ENCODE data around the gene ART5.
A peak's percentile ranks its signal among the peaks of the same experiment; 100 is the strongest.

ART5 gene

DNA sequence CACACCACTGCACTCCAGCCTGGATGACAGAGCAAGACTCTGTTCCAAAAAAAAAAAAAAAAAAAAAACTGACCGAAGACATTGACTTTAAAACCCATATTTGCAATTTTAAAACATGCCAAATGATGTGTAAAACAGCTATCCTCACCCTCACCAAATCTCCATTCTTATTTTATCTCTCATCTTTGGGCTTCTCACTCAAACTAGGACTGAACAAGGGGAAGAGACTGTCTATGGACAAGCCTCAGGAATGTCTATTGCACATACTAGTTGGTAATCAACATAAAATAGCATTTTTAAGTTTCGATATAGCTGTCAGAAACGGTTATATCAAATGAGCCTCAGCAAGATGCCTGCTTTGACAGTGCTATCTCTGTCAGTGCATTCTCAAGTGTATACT, 37.3 kb upstream of the ART5 start:
- H3K4me3 ChIP-seq (ENCODE audit: low read depth, low read length), result no peak overlapping the region
- no peak for DNase-seq (ENCODE audit: low read depth, low spot score)
- in situ Hi-C loops (cut with HindIII; ENCODE audit: low sequenced_read_pairs), result no loop called here
- TF ChIP-seq, protein P1, sequence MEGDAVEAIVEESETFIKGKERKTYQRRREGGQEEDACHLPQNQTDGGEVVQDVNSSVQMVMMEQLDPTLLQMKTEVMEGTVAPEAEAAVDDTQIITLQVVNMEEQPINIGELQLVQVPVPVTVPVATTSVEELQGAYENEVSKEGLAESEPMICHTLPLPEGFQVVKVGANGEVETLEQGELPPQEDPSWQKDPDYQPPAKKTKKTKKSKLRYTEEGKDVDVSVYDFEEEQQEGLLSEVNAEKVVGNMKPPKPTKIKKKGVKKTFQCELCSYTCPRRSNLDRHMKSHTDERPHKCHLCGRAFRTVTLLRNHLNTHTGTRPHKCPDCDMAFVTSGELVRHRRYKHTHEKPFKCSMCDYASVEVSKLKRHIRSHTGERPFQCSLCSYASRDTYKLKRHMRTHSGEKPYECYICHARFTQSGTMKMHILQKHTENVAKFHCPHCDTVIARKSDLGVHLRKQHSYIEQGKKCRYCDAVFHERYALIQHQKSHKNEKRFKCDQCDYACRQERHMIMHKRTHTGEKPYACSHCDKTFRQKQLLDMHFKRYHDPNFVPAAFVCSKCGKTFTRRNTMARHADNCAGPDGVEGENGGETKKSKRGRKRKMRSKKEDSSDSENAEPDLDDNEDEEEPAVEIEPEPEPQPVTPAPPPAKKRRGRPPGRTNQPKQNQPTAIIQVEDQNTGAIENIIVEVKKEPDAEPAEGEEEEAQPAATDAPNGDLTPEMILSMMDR (IDR thresholded peaks at IDR 0.05; ENCODE audit: low read depth, low read length), result no peak

DNA sequence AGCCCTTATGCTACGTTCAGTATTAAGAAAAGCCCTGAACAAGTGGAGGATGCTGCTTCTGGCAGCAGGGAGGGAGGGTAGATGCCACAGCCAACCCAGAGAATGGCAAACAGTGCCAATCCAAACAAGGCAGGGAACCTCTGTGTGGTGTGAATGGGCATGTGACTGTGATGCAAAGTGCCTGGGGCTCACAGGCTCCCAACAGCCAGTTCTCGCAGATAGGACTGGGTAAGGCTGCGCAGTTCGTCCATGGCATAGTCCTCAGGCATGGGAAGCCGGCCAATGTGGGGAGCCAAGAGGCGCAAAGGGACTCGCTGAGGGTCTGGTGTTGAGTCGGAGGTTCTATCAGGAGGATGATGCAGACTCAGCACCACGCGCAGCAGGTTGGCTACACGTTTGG, 34.2 kb upstream of the ART5 start:
- in situ Hi-C loops (cut with HindIII; ENCODE audit: low sequenced_read_pairs), result no loop called here
- no peak for DNase-seq (ENCODE audit: low read depth, low spot score)
- H3K4me3 ChIP-seq (ENCODE audit: low read depth, low read length), result no peak overlapping the region
- TF ChIP-seq, protein P1 (IDR thresholded peaks at IDR 0.05; ENCODE audit: low read depth, low read length), result no peak

DNA sequence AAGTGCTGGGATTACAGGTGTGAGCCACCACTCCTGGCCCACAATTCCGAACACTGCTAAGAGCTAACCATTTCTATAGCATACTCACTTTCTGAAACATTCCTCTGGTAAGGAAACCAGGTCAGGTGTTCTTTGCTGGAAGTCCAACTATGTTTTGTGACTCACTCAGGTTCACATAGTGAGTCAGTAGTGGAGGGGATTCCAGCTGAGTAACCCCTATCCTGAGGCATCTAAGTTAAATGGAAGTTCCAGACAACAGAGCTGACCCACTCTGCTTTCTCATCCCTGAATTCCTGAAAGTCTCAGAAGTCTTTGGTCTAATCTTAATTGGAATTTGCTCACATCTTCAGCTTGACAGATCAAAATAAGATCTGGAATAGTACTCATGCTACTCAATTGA, 32.4 kb upstream of the ART5 start:
- in situ Hi-C loops (cut with HindIII; ENCODE audit: low sequenced_read_pairs), result no loop called here
- H3K4me3 ChIP-seq (ENCODE audit: low read depth, low read length), result no peak overlapping the region
- DNase-seq (ENCODE audit: low read depth, low spot score), result peak; percentile 77
- TF ChIP-seq, protein P1 (IDR thresholded peaks at IDR 0.05; ENCODE audit: low read depth, low read length), result no peak

DNA sequence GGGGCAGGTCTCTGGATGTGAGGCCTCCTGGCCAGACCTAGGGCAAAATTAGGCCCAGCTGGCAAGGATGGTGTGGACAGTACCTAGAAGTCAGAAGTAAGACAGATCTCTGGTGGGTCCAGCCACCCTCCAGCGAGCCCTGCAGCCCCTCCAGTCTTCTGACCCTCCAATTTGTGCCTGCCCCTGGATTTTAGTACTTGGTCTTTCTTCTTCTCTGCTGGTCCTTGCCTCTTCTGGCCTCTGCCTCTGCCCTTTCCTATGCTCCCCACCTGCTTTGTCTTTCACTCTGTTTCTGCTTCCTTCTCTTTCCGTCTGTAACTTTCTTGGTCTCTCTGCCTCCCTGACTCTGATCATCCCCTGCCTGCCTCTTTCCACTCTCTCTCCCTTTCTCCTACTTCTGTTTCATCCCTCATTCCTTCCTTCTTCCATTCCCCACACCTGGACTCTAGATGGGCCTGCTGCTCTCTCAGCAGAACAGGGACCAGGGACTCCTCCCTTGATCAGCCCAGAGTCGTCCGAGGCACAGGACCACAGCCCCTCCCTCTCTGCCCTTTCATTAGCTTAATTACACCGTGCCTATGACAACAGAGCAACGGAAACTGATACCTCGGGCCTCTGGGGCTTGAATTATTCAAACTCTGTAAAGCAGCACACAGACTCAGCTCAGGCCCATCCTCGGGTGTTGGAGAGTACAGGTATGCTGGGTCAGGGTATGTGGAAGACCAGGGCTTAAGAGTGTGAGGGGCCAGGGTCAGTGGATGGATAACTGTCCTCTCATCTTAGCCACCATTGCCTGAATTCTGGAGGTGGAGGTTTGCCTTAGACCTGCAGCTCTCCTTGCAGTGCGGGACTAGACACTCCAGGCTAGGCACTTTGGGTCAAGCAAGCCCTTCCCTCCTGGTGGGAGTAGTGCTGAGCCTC, 29.8 kb upstream of the ART5 start, which contains the start of gene CHRNA10:
Gene CHRNA10, minus strand, starts transcription at position 51 of the 921 bp plus-strand sequence. CDS start 72 bp downstream, outside the sequence.
- DNase-seq (ENCODE audit: low read depth, low spot score), result no peak
- no peak within 1 kb of the TSS for H3K4me3 ChIP-seq (ENCODE audit: low read depth, low read length)
- in situ Hi-C loops (cut with HindIII; ENCODE audit: low sequenced_read_pairs), result no loop called here
- TF ChIP-seq, protein P1 (IDR thresholded peaks at IDR 0.05; ENCODE audit: low read depth, low read length), result no peak

DNA sequence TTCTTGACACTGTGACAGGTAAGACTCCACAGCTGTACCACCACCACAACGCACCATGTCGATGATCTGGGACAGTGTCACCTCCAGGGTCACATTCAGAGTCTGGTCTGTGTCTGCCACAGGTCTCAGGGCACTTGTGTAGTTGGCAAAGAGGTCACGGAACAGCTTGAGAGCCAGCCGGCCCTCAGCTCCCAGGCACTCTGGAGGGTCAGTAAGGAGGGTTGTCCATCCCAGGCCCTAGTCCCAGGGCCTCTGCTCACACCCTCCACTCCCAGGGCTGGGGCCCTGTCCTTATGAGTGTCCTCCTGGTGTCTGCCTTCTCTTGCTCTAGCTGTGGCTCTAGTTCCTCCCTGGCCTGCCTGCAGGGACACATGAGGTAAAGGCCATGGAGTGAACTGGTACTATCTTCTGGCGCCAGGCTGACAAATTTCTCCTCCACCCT, 28.0 kb upstream of the ART5 start:
- in situ Hi-C loops (cut with HindIII; ENCODE audit: low sequenced_read_pairs), result no loop called here
- H3K4me3 ChIP-seq (ENCODE audit: low read depth, low read length), result no peak overlapping the region
- no peak for DNase-seq (ENCODE audit: low read depth, low spot score)
- TF ChIP-seq, protein P1 (IDR thresholded peaks at IDR 0.05; ENCODE audit: low read depth, low read length), result no peak

DNA sequence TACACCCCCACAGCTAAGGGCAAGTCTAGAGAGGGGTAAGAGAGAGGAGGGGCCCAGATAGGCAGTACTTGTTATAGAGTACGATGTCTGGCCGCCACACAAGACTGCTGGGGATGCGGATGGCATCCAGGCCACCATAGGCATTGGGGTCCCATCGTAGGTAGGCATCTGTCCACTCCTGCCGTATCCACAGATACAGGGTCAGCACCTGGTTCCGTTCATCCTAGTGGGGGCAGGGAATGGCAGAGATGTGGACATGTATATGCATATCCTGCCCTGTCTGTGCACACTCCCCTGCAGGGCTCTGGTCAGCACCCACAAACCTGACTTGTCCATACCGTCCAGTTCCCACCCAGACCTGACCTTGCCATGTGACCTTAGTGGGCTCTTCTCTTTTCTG, 27.3 kb upstream of the ART5 start:
- DNase-seq (ENCODE audit: low read depth, low spot score), result no peak
- TF ChIP-seq, protein P1 (IDR thresholded peaks at IDR 0.05; ENCODE audit: low read depth, low read length), result no peak
- in situ Hi-C loops (cut with HindIII; ENCODE audit: low sequenced_read_pairs), result no loop called here
- H3K4me3 ChIP-seq (ENCODE audit: low read depth, low read length), result no peak overlapping the region

Data from astrocyte of the spinal cord (primary cell).